OCI-LY7 (cell line): ENCODE results near the gene ALDOB.

Experiments
- CTCF ChIP-seq: fragments of 200-600 bp; sonication (generic); conservative IDR thresholded peaks from 2 replicates; pipeline ENCODE4 v1.5.1; 2014; ENCODE audit warnings: mild to moderate bottlenecking, antibody characterized with exemption, low read length, moderate library complexity, mixed read lengths
- EZH2phosphoT487 ChIP-seq: fragments of 200-600 bp; sonication (generic); IDR thresholded peaks from 2 replicates; pipeline ENCODE4 v1.6.1; 2018; ENCODE audit warnings: low read depth, borderline replicate concordance, mild to moderate bottlenecking, mixed run types, antibody characterized with exemption, low read length, moderate library complexity, mixed read lengths

- no peak for TF ChIP-seq CTCF
- TF ChIP-seq EZH2phosphoT487 = no peak
Measured at GRCh38 chr9:101470929-101471328, 35.4 kb upstream of the ALDOB start.
